Measurements from ENCODE around the gene SLC44A1.

GRCh38 chr9:105455836-105456475 lies 211.5 kb downstream of the SLC44A1 start:
- no peak for TF ChIP-seq PBX3 (IDR thresholded peaks at IDR 0.05; ENCODE audit: insufficient replicate concordance, low read depth, low read length)
- no peak for TF ChIP-seq ELK1 (IDR thresholded peaks at IDR 0.05; ENCODE audit: low read depth, low read length)
- no peak for TF ChIP-seq CEBPB (IDR thresholded peaks at IDR 0.05; ENCODE audit: borderline replicate concordance in 1 of 2, low read depth in 2 of 2, low read length in 2 of 2)
- TF ChIP-seq NKRF (conservative IDR thresholded peaks at IDR 0.05): no peak
- no peak for TF ChIP-seq ZBTB40 (IDR thresholded peaks at IDR 0.05; ENCODE audit: borderline replicate concordance)
- no peak for TF ChIP-seq CTCF (IDR thresholded peaks at IDR 0.05 in 2 of 3, conservative IDR thresholded peaks at IDR 0.05 in 1 of 3; ENCODE audit: control insufficient read depth in 2 of 3, extremely low read depth in 1 of 3, insufficient read depth in 1 of 3, low read depth in 3 of 3, low read length in 3 of 3)
- TF ChIP-seq ESRRA (IDR thresholded peaks at IDR 0.05; ENCODE audit: low read length): no peak
- no peak for TF ChIP-seq FOXK2 (IDR thresholded peaks at IDR 0.05)
- TF ChIP-seq REST (IDR thresholded peaks at IDR 0.05; ENCODE audit: low read depth, low read length): no peak
- no peak for TF ChIP-seq BCL3 (IDR thresholded peaks at IDR 0.05; ENCODE audit: borderline replicate concordance, insufficient read depth, low read depth, low read length, poor library complexity, severe bottlenecking)
- no peak for TF ChIP-seq POLR2A (IDR thresholded peaks at IDR 0.05; ENCODE audit: low read depth, low read length)
- no peak for TF ChIP-seq RELA (IDR thresholded peaks at IDR 0.05; ENCODE audit: borderline replicate concordance, partially characterized antibody)

All from GM12878 (cell line).